ENCODE results near the gene PRADC1.
"Not testable (repeated sequence)": the region's sequence is repeated elsewhere in the genome, so short reads cannot be mapped to it uniquely, and the experiment has no call there.

PRADC1 gene

DNA sequence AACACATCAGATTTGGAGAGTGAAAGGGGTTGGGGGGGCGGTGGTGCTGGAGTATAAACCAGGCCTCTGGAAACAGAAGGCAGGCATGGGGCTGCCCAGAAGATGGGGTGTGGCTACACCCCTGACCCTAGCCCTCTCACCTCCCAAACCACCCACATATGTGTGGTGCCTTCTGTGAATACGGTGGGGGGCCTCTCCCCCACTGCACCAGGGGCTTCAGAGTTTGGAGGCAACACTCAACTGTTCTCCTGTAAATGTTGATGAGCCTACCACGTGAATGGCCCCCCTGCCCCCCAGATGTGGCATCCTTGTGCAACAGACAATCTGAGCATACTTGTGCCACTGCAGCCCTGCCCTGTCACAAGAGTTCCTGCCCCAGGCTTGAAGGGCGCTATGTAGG lies 31.7 kb upstream of the PRADC1 start:
- Histone ChIP-seq H3K9me3 (replicated peaks; ENCODE audit: low read length) (no peaks in the 10 kb centered on the region), H3K36me3 (ENCODE audit: insufficient read depth, low read length) (no peaks in the 10 kb centered on the region), H3K4me3 (ENCODE audit: low read length) (no peak overlapping the region), H3K4me1 (ENCODE audit: control insufficient read depth, insufficient read depth, low read length) (peaks cover 18% of the 10 kb centered on the region), H3K9ac (ENCODE audit: low read depth, low read length) (no peak overlapping the region), H3K4me2 (ENCODE audit: low read length) (no peak overlapping the region), H3K27me3 (ENCODE audit: control insufficient read depth, insufficient read depth, low read length) (peaks cover 31% of the 10 kb centered on the region)

DNA sequence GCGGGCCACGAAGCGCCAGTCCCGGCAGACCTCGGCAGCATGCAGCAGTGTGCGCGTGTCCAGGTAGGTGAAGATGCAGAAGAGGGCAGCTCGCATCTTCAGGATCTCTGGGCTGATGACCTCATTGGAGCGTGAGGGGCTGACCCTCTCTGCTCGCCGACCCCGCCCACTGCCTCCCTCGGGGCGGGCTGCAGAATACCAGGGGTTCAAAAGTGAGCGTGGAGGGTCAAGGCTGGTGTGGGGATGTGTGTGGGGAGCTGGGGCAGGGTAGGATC lies 31.2 kb upstream of the PRADC1 start:
- Histone ChIP-seq H3K4me3 (ENCODE audit: low read length) (no peak overlapping the region), H3K36me3 (ENCODE audit: insufficient read depth, low read length) (no peaks in the 10 kb centered on the region), H3K9me3 (replicated peaks; ENCODE audit: low read length) (no peaks in the 10 kb centered on the region), H3K9ac (ENCODE audit: low read depth, low read length) (no peak overlapping the region), H3K4me1 (ENCODE audit: control insufficient read depth, insufficient read depth, low read length) (peaks cover 16% of the 10 kb centered on the region), H3K4me2 (ENCODE audit: low read length) (no peak overlapping the region), H3K27me3 (ENCODE audit: control insufficient read depth, insufficient read depth, low read length) (peaks cover 25% of the 10 kb centered on the region)

DNA sequence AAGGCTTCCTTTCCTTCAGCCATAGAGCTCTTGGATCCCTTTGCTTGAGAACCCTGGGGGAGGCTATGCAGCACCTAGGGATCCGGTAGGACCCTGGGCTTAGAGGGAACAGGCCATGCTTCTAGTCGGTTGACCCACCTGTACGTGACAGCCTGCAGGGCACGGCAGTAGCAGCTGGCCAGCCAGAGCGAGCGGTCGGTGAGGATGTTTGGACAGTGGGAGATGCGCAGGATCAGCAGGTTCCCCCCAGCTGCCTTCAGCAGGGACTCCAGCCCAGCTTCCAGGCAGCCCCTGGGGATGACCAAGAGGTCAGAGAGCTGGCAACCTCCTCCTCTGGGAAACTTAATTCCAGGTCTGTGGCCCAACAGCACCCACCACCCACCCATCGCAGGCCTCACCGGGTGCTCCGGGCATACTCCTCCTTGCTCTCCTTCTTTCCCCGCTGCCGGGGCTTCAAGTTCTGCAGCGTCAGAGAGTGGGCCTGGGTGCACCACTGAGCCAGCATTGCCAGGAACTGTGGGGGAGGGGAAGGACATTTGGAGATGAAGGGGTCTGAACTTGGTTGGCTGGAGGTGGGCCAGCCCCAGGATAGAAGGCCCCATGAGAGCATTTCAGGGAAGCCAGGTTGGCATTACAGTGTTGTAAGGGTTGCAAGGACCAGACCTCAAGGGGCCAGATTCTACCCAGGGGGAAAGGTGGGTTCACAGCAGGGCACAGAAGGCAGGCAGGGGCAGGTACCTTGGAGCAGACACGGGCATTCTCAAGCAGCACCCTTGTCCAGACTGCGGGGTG lies 30.7 kb upstream of the PRADC1 start:
- Histone ChIP-seq H3K4me2 (ENCODE audit: low read length) (no peak overlapping the region), H3K36me3 (ENCODE audit: insufficient read depth, low read length) (no peaks in the 10 kb centered on the region), H3K9ac (ENCODE audit: low read depth, low read length) (no peak overlapping the region), H3K4me3 (ENCODE audit: low read length) (no peak overlapping the region), H3K4me1 (ENCODE audit: control insufficient read depth, insufficient read depth, low read length) (peaks cover 11% of the 10 kb centered on the region), H3K9me3 (replicated peaks; ENCODE audit: low read length) (no peaks in the 10 kb centered on the region), H3K27me3 (ENCODE audit: control insufficient read depth, insufficient read depth, low read length) (peaks cover 20% of the 10 kb centered on the region)

DNA sequence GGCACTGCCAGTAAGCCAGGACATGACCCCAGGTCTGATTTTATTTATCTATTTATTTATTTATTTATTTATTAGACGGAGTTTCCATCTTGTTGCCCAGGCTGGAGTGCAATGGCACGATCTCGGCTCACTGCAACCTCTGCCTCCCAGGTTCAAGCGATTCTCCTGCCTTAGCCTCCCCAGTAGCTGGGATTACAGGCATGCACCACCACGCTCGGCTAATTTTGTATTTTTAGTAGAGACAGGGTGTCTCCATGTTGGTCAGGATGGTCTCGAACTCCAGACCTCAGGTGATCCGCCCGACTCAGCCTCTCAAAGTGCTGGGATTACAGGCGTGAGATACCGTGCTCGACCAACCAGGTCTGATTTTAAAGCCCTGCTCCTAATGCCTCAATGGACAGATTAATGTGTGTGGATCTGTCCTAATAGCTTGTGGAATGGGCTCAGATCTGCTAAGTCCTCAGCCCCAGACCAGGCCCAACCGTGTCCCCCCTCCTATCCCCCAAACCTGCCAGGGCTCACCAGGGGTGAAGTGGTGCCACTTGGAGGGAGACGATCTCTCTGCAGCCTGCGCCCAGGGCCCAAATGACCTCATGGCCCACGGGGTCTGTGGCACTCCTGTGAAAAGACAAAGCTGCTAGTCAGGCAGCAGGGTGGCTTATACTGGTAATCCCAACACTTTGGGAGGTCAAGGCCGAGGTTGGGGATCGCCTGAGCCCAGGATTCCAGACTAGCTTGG lies 29.8 kb upstream of the PRADC1 start:
- H3K36me3 ChIP-seq (ENCODE audit: insufficient read depth, low read length); H3K4me3 ChIP-seq (ENCODE audit: low read length); H3K4me1 ChIP-seq (ENCODE audit: control insufficient read depth, insufficient read depth, low read length); H3K9ac ChIP-seq (ENCODE audit: low read depth, low read length); H3K9me3 ChIP-seq (replicated peaks; ENCODE audit: low read length); H3K4me2 ChIP-seq (ENCODE audit: low read length): not testable (repeated sequence)
- H3K27me3 ChIP-seq (ENCODE audit: control insufficient read depth, insufficient read depth, low read length), result peaks cover 11% of the 10 kb centered on the region

DNA sequence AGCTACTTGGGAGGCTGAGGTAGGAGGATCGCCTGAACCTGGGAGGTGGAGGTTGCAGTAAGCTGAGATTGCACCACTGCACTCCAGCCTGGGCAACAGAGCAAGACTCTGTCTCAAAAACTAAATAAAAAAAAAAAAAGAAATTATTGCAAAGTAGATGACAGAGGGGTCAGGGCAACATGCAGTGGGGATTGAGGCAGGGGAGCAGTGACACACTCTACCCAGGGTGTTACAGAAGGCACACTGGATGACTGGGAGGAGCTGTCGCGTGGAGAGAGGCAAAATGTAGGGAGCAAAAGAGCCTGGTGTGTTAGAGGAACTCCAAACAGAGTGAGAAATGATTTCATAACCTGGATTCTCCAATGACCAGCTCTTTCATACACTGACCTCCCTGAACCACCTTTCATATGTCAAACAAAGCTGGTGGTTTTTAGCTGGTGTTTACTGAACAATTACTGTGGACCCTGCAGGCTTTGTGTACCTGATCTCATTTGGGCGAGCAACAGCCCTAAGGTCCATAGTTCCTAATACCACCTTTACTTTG lies 29.1 kb upstream of the PRADC1 start:
- H3K9ac ChIP-seq (ENCODE audit: low read depth, low read length), result no peak overlapping the region
- H3K4me2 ChIP-seq (ENCODE audit: low read length), result no peak overlapping the region
- H3K27me3 ChIP-seq (ENCODE audit: control insufficient read depth, insufficient read depth, low read length), result peaks cover 4% of the 10 kb centered on the region
- H3K4me3 ChIP-seq (ENCODE audit: low read length), result no peak overlapping the region
- peaks cover 9% of the 10 kb centered on the region for H3K4me1 ChIP-seq (ENCODE audit: control insufficient read depth, insufficient read depth, low read length)
- no peaks in the 10 kb centered on the region for H3K9me3 ChIP-seq (replicated peaks; ENCODE audit: low read length)
- H3K36me3 ChIP-seq (ENCODE audit: insufficient read depth, low read length), result no peaks in the 10 kb centered on the region

DNA sequence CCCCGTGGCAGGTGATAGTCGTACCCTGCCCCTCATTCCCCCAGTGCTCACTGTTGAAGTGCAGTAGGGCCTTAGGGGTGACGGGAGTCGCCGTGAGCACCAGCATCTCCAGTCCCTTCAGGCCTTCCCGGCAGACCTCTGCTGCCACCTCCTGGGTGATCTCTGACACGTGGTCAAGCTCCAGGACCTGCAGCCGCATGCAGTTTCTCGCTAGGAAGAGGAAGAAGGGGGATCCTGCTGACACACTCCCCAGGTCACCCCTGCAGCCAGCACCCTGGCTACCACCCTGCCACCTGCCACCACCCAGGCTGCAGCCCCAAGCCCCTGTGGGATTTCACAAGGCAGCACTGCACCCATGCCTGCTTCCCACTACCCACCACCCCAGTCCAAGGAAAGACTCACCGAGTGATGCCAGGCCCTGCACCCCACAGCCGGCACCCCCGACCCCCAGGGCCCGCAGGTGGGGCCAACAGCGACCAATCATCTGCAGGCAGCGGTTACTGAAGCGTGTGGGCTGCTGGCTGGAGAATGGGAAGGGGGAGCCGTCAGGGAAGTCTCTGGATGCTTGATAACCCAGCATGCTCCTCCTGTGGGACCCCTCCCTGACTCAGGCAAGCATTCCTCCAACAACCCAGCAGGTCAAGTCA lies 27.4 kb upstream of the PRADC1 start:
- H3K9me3 ChIP-seq (replicated peaks; ENCODE audit: low read length), result no peaks in the 10 kb centered on the region
- no peaks in the 10 kb centered on the region for H3K27me3 ChIP-seq (ENCODE audit: control insufficient read depth, insufficient read depth, low read length)
- no peak overlapping the region for H3K9ac ChIP-seq (ENCODE audit: low read depth, low read length)
- H3K4me1 ChIP-seq (ENCODE audit: control insufficient read depth, insufficient read depth, low read length), result no peaks in the 10 kb centered on the region
- H3K4me2 ChIP-seq (ENCODE audit: low read length), result no peak overlapping the region
- no peak overlapping the region for H3K4me3 ChIP-seq (ENCODE audit: low read length)
- no peaks in the 10 kb centered on the region for H3K36me3 ChIP-seq (ENCODE audit: insufficient read depth, low read length)

DNA sequence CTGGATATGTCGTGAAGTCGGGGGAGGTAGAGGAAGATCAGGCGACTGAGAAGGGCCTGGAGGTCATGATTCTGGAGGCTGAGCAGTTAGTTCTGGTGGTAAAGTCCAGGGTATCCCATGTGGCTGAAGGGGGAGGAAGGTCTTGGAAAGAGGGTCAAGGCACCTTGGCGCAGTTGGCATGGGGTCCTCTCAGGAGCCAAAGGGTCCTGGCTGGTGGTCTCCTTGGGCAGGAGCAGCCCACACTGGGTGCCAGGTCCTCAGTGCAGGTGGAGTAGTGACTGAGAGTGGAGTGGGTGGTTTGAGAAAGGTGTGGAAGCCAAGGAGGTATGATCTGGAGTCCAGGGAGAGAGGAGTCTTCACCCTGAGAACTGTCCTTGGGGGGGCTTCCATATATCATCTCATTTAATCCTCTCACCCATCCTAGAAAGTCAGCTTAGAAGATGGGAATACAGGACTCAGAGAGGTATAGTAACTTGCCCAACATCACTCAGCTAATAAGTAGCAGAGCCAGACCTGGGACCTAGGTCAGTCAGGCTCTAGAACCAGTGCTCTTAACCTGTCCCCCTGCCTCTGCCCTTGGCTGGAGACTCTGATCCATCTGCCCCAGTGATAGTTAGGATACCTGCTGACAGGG lies 26.8 kb upstream of the PRADC1 start:
- H3K36me3 ChIP-seq (ENCODE audit: insufficient read depth, low read length), result peaks cover 2% of the 10 kb centered on the region

DNA sequence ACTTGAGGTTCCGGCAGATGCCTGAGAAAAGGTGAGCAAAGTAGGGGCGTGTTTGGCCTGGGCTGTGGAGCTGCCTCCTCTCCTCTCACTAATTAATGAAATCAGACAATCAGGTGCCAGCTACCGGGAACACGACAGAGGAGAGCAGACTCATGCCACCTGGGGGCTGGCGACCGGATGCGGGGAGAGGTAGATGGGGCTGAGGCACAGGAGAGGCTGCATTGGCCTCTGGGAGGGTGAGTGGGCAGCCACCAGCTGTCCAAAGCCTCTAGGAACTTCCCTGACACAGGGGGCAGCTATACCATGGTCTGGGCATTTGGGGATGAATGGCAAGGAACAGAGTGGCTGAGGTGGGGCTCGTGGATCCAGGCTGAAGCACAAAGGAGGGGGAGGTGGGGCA lies 26.2 kb upstream of the PRADC1 start:
- H3K36me3 ChIP-seq (ENCODE audit: insufficient read depth, low read length), result peaks cover 6% of the 10 kb centered on the region

More for the DNA sequence above, 26.8 kb upstream of the PRADC1 start:
- Histone ChIP-seq H3K27me3 (ENCODE audit: control insufficient read depth, insufficient read depth, low read length) (no peaks in the 10 kb centered on the region), H3K9ac (ENCODE audit: low read depth, low read length) (no peak overlapping the region), H3K4me2 (ENCODE audit: low read length) (no peak overlapping the region), H3K4me3 (ENCODE audit: low read length) (no peak overlapping the region), H3K9me3 (replicated peaks; ENCODE audit: low read length) (no peaks in the 10 kb centered on the region), H3K4me1 (ENCODE audit: control insufficient read depth, insufficient read depth, low read length) (no peaks in the 10 kb centered on the region)

DNA sequence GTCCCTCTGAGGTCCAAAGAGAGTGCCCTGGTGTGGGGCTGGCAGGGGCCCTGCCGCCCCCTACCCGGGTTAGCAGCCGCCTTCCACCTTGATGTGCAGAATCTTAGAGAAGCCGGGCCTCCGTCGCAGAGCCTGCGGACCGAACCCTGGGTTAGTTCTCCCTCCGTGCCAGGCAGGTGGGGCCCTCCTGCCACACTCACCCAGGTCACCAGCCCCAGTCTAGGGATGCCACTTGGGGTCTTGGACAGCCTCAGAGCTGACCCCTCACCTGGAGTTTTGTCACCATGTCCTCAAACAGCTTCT lies 25.8 kb upstream of the PRADC1 start:
- Histone ChIP-seq H3K9me3 (replicated peaks; ENCODE audit: low read length) (no peaks in the 10 kb centered on the region), H3K4me1 (ENCODE audit: control insufficient read depth, insufficient read depth, low read length) (no peaks in the 10 kb centered on the region), H3K4me3 (ENCODE audit: low read length) (no peak overlapping the region), H3K4me2 (ENCODE audit: low read length) (no peak overlapping the region), H3K36me3 (ENCODE audit: insufficient read depth, low read length) (peaks cover 10% of the 10 kb centered on the region), H3K27me3 (ENCODE audit: control insufficient read depth, insufficient read depth, low read length) (no peaks in the 10 kb centered on the region), H3K9ac (ENCODE audit: low read depth, low read length) (no peak overlapping the region)

More for the DNA sequence above, 26.2 kb upstream of the PRADC1 start:
- no peak overlapping the region for H3K4me2 ChIP-seq (ENCODE audit: low read length)
- H3K4me1 ChIP-seq (ENCODE audit: control insufficient read depth, insufficient read depth, low read length), result no peaks in the 10 kb centered on the region
- H3K27me3 ChIP-seq (ENCODE audit: control insufficient read depth, insufficient read depth, low read length), result no peaks in the 10 kb centered on the region
- no peak overlapping the region for H3K4me3 ChIP-seq (ENCODE audit: low read length)
- no peak overlapping the region for H3K9ac ChIP-seq (ENCODE audit: low read depth, low read length)
- H3K9me3 ChIP-seq (replicated peaks; ENCODE audit: low read length), result no peaks in the 10 kb centered on the region

DNA sequence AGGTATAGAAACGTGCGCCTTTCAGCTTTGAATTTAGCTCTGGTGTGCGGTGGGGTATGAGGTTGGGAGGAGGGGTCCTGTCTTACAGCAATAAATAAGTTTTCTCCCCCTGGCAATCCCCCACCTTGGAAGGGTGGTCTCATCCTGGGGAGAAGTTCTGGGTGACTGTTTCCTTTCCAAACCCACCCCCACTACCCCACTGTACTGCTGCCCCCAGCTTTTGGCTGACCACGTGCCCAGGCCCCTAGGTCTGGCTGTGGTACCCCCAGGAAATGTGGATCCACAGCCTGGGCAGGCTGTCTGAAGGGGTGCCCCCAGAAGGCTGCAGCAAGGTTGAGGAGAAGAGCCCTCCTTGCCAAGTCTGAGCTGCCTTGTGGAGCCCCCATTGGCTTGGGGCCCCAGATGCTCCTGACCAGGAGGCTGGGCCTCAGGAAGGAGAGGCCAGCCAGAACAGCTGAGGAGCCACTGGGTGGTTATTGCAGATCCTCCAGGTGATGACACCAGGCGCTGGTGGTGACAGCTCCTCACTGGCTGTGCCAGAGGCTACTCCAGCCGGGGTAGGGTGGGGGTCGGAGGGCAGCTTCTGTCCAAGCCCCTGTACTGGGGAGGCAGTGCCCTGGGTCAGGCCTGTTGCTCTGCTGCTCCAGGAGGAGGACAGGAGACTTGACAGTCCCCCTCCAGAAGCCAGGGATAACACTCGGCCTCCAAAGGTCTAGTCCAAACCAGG lies 25.3 kb upstream of the PRADC1 start:
- H3K4me1 ChIP-seq (ENCODE audit: control insufficient read depth, insufficient read depth, low read length), result no peaks in the 10 kb centered on the region
- H3K9ac ChIP-seq (ENCODE audit: low read depth, low read length), result no peak overlapping the region
- no peaks in the 10 kb centered on the region for H3K9me3 ChIP-seq (replicated peaks; ENCODE audit: low read length)
- no peaks in the 10 kb centered on the region for H3K27me3 ChIP-seq (ENCODE audit: control insufficient read depth, insufficient read depth, low read length)
- peaks cover 15% of the 10 kb centered on the region for H3K36me3 ChIP-seq (ENCODE audit: insufficient read depth, low read length)
- no peak overlapping the region for H3K4me2 ChIP-seq (ENCODE audit: low read length)
- H3K4me3 ChIP-seq (ENCODE audit: low read length), result no peak overlapping the region
